GM12878 (cell line): ENCODE data around the gene PTPRJ. TPM values are rescaled to one million over a fixed set of nuclear protein-coding genes. Genes with fewer than 3 reads are reported as not detected.

ENCODE experiments used
- ATAC-seq: fragments of 200-7000 bp; cut with Tn5 transposase; 3 replicates; pipeline ENCODE4 v1.9.1; 2020; ENCODE audit warnings: mild to moderate bottlenecking, moderate library complexity
- BruUV-seq: library from RNA; stranded (reverse); fragments of 400-500 nt; replicated peaks from 2 replicates; lab custom pipeline; 2021; lab: Mats Ljungman, UMichigan
- CTCF ChIA-PET: fragments of 300-600 bp; sonication (Branson Sonifier 250); formaldehyde crosslinking; extraction: SDS; loops from one replicate; lab custom pipeline; 2021; ENCODE audit warnings: inconsistent platforms; lab: Yijun Ruan, JAX
- POLR2A ChIA-PET: fragments of 350-600 bp; formaldehyde crosslinking; extraction: SDS; loops from one replicate; lab custom pipeline; 2021; ENCODE audit warnings: inconsistent platforms; lab: Charles Lee
- RAD21 ChIA-PET: fragments of 300-600 bp; sonication (Branson Sonifier 250); formaldehyde crosslinking; loops from one replicate; lab custom pipeline; 2023; ENCODE audit warnings: antibody characterized with exemption; ENCODE audit not compliant: unreplicated experiment; lab: Charles Lee
- SMC1A ChIA-PET: fragments of 300-600 bp; sonication (Branson Sonifier 250); formaldehyde crosslinking; loops from one replicate; lab custom pipeline; 2023; ENCODE audit not compliant: unreplicated experiment, uncharacterized antibody; lab: Charles Lee
- DNase-seq: peaks from one replicate; pipeline ENCODE4 v3.0.0-alpha.2; 2011; ENCODE audit warnings: low read depth, low spot score
- FAIRE-seq: peaks from 3 replicates; lab custom pipeline; 2011; peaks lifted over from hg19 to GRCh38; lab: Jason Lieb, UNC
- H2AFZ ChIP-seq: 2 replicates; pipeline ENCODE4 v1.6.0; 2011; ENCODE audit warnings: low read depth, low read length, control low read depth; ENCODE audit not compliant: control insufficient read depth
- H3K27ac ChIP-seq: 2 replicates; pipeline ENCODE4 v1.5.1; 2011; ENCODE audit warnings: control low read depth; ENCODE audit not compliant: control insufficient read depth, insufficient read depth
- H3K27me3 ChIP-seq, 2 experiments: replicated peaks in 1 of 2; 2 replicates each; pipeline versions ENCODE4 v1.6.0 to v1.6.1; 2011; ENCODE audit warnings: low read length in 1 of 2; ENCODE audit not compliant: control insufficient read depth in 2 of 2, insufficient read depth in 2 of 2
- H3K36me3 ChIP-seq, 2 experiments: 2 replicates each; pipeline ENCODE4 v1.5.1; 2011; ENCODE audit warnings: low read length in 1 of 2; ENCODE audit not compliant: control insufficient read depth in 2 of 2, insufficient read depth in 2 of 2
- H3K4me1 ChIP-seq: 2 replicates; pipeline ENCODE4 v1.6.1; 2011; ENCODE audit warnings: mild to moderate bottlenecking, low read length, moderate library complexity, mixed read lengths; ENCODE audit not compliant: control insufficient read depth, insufficient read depth
- H3K4me2 ChIP-seq: 2 replicates; pipeline ENCODE4 v1.6.0; 2011; ENCODE audit warnings: control low read depth; ENCODE audit not compliant: control insufficient read depth, insufficient read depth
- H3K4me3 ChIP-seq: fragments of 200-600 bp; sonication (generic); 2 replicates; pipeline ENCODE4 v1.5.1; 2016
- H3K79me2 ChIP-seq: 2 replicates; pipeline ENCODE4 v1.6.0; 2011; ENCODE audit warnings: low read length; ENCODE audit not compliant: control insufficient read depth, insufficient read depth
- H3K9ac ChIP-seq: 2 replicates; pipeline ENCODE4 v1.8.0; 2011; ENCODE audit warnings: low read length, control low read depth, mixed read lengths; ENCODE audit not compliant: control insufficient read depth, insufficient read depth
- H3K9me3 ChIP-seq: replicated peaks from 3 replicates; pipeline ENCODE4 v1.5.1; 2011; ENCODE audit warnings: mild to moderate bottlenecking, low read length; ENCODE audit not compliant: control insufficient read depth, insufficient read depth
- H4K20me1 ChIP-seq: 2 replicates; pipeline ENCODE4 v1.6.0; 2011; ENCODE audit not compliant: control insufficient read depth, insufficient read depth
- HDAC6 ChIP-seq: fragments of 200-600 bp; sonication (generic); IDR thresholded peaks from one replicate; pipeline ENCODE4 v1.8.0; 2017; ENCODE audit warnings: antibody characterized with exemption; ENCODE audit not compliant: unreplicated experiment
- IRF4 ChIP-seq: IDR thresholded peaks from 2 replicates; pipeline ENCODE4 v1.6.1; 2011; ENCODE audit warnings: low read depth, low read length
- IRF5 ChIP-seq: fragments of 450-650 bp; IDR thresholded peaks from 2 replicates; pipeline ENCODE4 v1.6.1; 2017; ENCODE audit warnings: borderline replicate concordance
- NRF1 ChIP-seq: conservative IDR thresholded peaks from 2 replicates; pipeline ENCODE4 v1.6.1; 2011; ENCODE audit warnings: mild to moderate bottlenecking, low read depth, low read length, improper control_type of control experiment
- PKNOX1 ChIP-seq: fragments of 450-650 bp; IDR thresholded peaks from 2 replicates; pipeline ENCODE4 v1.6.1; 2016; ENCODE audit warnings: mild to moderate bottlenecking
- TCF12 ChIP-seq: IDR thresholded peaks from 2 replicates; pipeline ENCODE4 v1.6.1; 2011; ENCODE audit warnings: low read depth, mild to moderate bottlenecking, low read length
- USF2 ChIP-seq: IDR thresholded peaks from 2 replicates; pipeline ENCODE4 v1.6.1; 2011; ENCODE audit warnings: low read depth, low read length, improper control_type of control experiment, borderline replicate concordance
- WGBS: methylation state at CpG from one replicate; pipeline ENCODE4 v1.1.6; 2016; ENCODE audit warnings: low lambda C conversion rate; ENCODE audit not compliant: insufficient replicate concordance, insufficient coverage; ENCODE audit errors: missing lambda C conversion rate; 5-methylcytosine and 5-hydroxymethylcytosine counted together
- in situ Hi-C: fragments of 300-500 bp; cut with MboI; formaldehyde crosslinking; loops from 9 replicates; pipeline ENCODE4 v1.14.3; 2018; ENCODE audit warnings: mixed read lengths
- intact Hi-C: fragments of 100-400 bp; cut with micrococcal nuclease; formaldehyde crosslinking; loops from one replicate; pipeline ENCODE4 v1.14.2; 2022; ENCODE audit not compliant: unreplicated experiment
- polyA plus RNA-seq, 11 experiments: library from polyadenylated mRNA; depleted of rRNA in 4 of 11; unstranded in 6 of 11; stranded (reverse) in 5 of 11; fragments of >200 nt; fragmentation: Nextera tagmentation in 4 of 11; fragmentation: Illumina TruSeq in 1 of 11; extraction: Ambion mirVana in 4 of 11; extraction: Trizol in 1 of 11; gene quantifications; 1 replicate in 1 of 11; 2 replicates in 10 of 11; pipeline versions ENCODE4 v1.2.1 to v1.2.3, GENCODE V29; 2011 to 2016; ENCODE audit warnings: inconsistent platforms in 2 of 11, missing spikeins in 2 of 11, low read depth in 1 of 11
- total RNA-seq, 4 experiments: library from RNA; depleted of rRNA in 3 of 4; stranded (reverse); fragments of >200 nt in 3 of 4; fragmentation: Illumina TruSeq in 1 of 4; extraction: Trizol in 1 of 4; gene quantifications; 2 replicates each; pipeline versions ENCODE4 v1.2.1 to v1.2.3, GENCODE V29; 2013 to 2021
- TF ChIP-seq, protein P1 (sequence below): IDR thresholded peaks from 2 replicates; pipeline ENCODE4 v1.6.1; 2011; ENCODE audit warnings: low read depth, mild to moderate bottlenecking, low read length, moderate library complexity, borderline replicate concordance; ENCODE audit errors: extremely low read depth
- TF ChIP-seq, protein P2 (sequence below): fragments of 450-650 bp; IDR thresholded peaks from 2 replicates; pipeline ENCODE4 v1.6.1; 2017; ENCODE audit warnings: mild to moderate bottlenecking

The PTPRJ gene
- total and polyA plus RNA-seq, 10 of the 15 experiments (the other 5 are each of a cell fraction or from before 2014, with no cell fraction given): 0.22 to 22.4 (median 7.4) TPM

- ChIA-PET POLR2A (no interaction called here), CTCF (no interaction called here), RAD21 (no interaction called here), SMC1A (no interaction called here)
- no peaks in the 10 kb centered on the region for H3K36me3 ChIP-seq
- no peaks in the 10 kb centered on the region for H4K20me1 ChIP-seq
- no peak overlapping the region for H2AFZ ChIP-seq
- no TSS peak for BruUV-seq
- DNase-seq: no peak
- no peak for FAIRE-seq
- no peak overlapping the region for H3K4me2 ChIP-seq
- H3K79me2 ChIP-seq: no peaks in the 10 kb centered on the region
- no peaks in the 10 kb centered on the region for H3K9me3 ChIP-seq
- H3K4me3 ChIP-seq: no peak overlapping the region
- no peak overlapping the region for H3K27ac ChIP-seq
- no peaks in the 10 kb centered on the region for H3K27me3 ChIP-seq
- no peak overlapping the region for H3K9ac ChIP-seq
- no peak for ATAC-seq
- intact Hi-C loops (loop anchor here (10.0 kb wide), 1 partner anchor 1347 kb away; no protein-coding TSS in a partner anchor), in situ Hi-C loops (no loop called here)
- no peaks in the 10 kb centered on the region for H3K4me1 ChIP-seq
- WGBS: 61% methylated on average over 4 of the region's 4 CpGs
- TF ChIP-seq IRF5 (no peak), IRF4 (no peak), USF2 (no peak), NRF1 (no peak), PKNOX1 (no peak), HDAC6 (no peak), TCF12 (no peak)
- TF ChIP-seq, protein P1, sequence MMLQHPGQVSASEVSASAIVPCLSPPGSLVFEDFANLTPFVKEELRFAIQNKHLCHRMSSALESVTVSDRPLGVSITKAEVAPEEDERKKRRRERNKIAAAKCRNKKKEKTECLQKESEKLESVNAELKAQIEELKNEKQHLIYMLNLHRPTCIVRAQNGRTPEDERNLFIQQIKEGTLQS: no peak
- TF ChIP-seq, protein P2, sequence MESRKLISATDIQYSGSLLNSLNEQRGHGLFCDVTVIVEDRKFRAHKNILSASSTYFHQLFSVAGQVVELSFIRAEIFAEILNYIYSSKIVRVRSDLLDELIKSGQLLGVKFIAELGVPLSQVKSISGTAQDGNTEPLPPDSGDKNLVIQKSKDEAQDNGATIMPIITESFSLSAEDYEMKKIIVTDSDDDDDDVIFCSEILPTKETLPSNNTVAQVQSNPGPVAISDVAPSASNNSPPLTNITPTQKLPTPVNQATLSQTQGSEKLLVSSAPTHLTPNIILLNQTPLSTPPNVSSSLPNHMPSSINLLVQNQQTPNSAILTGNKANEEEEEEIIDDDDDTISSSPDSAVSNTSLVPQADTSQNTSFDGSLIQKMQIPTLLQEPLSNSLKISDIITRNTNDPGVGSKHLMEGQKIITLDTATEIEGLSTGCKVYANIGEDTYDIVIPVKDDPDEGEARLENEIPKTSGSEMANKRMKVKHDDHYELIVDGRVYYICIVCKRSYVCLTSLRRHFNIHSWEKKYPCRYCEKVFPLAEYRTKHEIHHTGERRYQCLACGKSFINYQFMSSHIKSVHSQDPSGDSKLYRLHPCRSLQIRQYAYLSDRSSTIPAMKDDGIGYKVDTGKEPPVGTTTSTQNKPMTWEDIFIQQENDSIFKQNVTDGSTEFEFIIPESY: no peak
Observed at GRCh38 chr11:48177661-48178060, 197.3 kb downstream of the PTPRJ start.
